HG03066 (cell line): ENCODE data around the gene INTS3.
"Not testable (repeated sequence)": the region's sequence is repeated elsewhere in the genome, so short reads cannot be mapped to it uniquely, and the experiment has no call there.

Experiments
- ATAC-seq: cut with Tn5 transposase; IDR thresholded peaks from one replicate; pipeline ENCODE4 v1.9.1; 2021; ENCODE audit warnings: low read depth; ENCODE audit not compliant: unreplicated experiment

INTS3 gene

DNA sequence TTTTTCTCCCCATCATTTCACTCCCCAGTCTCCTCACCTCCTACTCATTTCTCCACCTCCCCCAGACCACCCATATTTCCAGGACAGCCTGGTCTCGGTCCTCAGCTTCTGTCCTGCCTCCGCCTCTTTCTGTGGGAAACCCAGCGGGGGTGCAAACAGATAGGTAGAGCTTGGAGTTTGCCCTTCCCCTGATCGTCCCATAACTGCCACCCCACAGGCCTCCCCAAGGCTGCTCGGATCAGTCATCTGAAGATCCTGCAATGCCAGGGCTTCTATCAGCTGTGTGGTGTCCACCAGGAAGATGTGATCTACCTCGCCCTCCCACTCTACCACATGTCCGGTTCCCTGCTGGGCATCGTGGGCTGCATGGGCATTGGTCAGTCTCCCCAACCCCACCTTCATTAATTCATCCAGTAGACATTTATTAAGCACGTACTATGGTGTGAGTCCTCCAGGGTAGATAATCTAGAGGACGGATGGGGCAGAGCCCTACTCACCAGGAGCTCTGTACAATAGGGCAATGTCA lies 49.1 kb downstream of the INTS3 start:
- ATAC-seq: no peak

DNA sequence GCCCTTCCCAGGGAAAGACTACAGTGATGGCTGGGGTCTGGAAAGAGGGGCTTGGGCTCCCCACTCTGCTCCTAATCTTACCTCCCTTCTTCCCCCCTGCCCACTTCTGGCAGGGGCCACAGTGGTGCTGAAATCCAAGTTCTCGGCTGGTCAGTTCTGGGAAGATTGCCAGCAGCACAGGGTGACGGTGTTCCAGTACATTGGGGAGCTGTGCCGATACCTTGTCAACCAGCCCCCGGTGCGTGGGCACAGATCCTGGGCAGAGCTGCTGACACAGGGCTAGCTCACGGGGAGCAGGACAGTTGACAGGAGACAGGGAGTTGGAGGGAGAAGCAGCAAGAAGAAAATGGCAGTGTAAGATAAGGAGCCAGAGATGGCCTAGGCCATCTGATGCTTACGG lies 49.8 kb downstream of the INTS3 start:
- no peak for ATAC-seq

DNA sequence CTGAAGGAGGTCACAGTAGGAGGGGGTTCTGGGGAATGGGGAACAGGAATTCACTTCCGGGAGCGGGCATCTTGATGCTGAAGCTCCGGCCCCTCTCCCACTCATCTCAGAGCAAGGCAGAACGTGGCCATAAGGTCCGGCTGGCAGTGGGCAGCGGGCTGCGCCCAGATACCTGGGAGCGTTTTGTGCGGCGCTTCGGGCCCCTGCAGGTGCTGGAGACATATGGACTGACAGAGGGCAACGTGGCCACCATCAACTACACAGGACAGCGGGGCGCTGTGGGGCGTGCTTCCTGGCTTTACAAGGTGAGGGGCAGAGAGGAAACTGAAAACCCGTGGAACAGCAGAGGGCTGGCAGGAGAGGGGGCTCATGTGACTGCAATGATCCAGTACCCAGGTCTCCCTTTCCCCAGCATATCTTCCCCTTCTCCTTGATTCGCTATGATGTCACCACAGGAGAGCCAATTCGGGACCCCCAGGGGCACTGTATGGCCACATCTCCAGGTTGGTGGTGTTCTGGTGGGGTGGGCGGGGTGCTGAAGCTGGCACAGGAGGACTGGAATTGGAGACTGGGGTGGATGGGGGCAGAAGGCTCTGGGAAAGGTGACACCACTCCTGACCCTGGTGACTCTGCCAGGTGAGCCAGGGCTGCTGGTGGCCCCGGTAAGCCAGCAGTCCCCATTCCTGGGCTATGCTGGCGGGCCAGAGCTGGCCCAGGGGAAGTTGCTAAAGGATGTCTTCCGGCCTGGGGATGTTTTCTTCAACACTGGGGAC lies 50.4 kb downstream of the INTS3 start:
- ATAC-seq: no peak

DNA sequence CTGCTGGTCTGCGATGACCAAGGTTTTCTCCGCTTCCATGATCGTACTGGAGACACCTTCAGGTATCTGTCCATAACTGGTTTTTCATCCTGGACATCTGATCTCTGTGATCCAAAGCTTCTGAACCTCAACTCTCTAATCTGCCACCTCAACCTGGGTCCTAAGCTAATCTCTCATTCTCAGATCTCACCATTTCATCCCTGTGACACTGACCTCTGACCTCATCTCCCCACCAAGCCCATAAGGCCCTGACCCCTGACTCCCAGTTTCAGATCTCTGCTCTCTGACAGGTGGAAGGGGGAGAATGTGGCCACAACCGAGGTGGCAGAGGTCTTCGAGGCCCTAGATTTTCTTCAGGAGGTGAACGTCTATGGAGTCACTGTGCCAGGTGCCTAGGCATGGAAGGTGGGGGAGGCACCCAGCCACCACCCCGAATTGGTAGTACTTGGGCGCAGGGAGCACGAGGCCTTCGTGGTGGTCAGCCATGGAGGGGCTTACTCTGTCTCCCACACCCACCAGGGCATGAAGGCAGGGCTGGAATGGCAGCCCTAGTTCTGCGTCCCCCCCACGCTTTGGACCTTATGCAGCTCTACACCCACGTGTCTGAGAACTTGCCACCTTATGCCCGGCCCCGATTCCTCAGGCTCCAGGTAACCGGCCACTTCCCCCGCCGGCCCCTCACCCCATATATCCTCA lies 51.1 kb downstream of the INTS3 start:
- no peak for ATAC-seq

DNA sequence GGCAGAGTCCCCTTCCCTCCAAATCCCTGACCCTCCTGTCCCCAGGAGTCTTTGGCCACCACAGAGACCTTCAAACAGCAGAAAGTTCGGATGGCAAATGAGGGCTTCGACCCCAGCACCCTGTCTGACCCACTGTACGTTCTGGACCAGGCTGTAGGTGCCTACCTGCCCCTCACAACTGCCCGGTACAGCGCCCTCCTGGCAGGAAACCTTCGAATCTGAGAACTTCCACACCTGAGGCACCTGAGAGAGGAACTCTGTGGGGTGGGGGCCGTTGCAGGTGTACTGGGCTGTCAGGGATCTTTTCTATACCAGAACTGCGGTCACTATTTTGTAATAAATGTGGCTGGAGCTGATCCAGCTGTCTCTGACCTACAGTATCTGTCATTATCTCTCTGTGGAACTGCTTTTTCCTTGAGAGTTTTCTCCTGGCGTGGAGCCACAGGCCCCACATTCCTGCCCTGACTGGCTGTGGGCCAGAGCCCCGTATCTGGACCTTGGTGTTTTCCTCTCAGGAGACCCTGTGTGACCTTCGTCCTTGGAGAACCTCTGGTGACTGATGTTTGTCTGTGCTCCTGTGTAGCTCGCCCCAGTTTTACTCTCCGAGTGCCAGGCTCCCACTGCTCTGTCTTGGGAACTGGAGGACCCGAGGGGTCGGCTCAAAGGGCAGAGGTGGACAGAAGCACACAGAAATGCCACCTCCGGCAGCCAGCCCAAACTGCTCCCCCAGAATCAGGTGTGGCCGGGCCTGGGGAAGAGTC lies 52.1 kb downstream of the INTS3 start:
- no peak for ATAC-seq

DNA sequence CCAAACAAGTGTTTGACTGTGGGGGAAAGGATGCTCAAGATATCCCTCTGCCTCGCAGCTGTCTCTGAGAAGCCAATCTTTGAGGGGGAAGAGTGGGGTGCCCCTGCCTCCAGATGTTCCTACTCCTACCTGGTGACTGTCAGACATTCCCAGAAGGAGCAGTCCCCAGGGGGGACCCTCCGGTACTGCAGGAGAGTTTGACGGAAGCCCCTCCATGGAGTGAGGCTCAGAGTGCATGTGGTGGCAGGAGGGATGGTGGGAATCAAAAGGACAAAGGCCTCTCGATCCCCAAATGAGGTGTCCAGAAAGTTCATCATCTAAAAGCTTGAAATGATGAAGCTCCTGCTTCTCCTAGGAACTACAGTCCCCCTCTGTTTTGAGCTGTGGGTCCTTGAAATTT lies 52.7 kb downstream of the INTS3 start:
- no peak for ATAC-seq

DNA sequence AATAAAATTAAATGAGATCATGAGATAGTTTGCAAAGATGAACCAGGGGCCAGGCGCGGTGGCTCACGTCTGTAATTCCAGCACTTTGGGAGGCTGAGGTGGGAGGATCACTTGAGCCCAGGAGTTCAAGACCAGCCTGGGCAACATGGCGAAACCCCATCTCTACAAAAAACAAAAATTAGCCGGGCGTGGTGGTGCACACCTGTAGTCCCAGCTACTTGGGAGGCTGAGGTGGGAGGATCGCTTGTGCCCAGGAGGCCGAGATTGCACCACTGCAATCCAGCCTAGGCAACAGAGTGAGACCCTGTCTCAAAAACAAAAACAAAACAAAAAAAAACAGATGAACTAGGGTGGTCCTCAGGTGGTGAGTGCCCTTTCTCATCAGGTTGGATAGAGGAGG lies 54.8 kb downstream of the INTS3 start:
- not testable (repeated sequence) for ATAC-seq

DNA sequence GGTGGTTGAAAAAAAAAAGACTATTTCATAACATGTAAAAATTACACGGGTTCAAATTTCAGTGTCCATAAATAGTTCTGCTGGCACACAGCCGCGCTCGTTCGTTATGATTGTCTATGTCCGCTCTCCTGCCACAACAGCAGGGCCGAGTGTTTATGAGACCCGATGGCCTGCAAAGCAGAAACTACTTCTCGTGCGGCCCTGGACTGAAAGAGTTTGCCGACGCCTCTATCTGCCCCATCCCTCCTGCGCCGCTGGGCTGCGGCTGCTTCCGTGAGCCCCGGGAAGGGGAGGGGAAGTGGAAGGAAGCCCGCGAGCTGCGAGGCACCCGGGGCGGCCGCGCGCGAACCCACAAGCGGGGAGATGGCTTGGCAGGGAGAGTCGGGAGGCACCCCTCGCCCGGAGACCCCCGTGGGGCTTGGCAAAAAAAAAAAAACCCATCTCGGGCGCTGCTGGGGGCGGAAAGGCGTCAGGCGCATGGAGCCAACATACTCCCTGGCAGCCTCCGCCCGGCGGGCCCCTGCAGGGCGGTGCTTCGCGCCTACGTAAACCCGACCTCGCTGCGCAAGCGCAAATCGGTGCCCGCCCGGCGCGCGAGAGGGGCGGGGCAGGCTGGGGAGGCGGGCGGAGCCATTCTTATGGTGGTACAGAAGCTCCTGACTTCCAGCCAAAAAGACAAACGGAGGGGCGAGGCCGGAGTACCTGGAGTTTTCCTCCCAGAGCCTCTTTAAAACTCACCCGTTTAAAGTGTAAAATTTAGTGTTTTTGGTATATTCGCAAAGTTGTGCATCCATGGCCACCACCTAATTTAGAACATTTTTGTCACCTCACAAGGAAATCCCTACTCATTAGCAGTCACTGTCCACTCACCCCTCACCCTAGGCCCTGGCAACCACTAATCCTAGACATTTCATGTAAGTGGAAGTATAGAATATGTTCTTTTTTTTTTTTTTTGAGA lies 55.7 kb downstream of the INTS3 start:
- ATAC-seq: peak; percentile 83

DNA sequence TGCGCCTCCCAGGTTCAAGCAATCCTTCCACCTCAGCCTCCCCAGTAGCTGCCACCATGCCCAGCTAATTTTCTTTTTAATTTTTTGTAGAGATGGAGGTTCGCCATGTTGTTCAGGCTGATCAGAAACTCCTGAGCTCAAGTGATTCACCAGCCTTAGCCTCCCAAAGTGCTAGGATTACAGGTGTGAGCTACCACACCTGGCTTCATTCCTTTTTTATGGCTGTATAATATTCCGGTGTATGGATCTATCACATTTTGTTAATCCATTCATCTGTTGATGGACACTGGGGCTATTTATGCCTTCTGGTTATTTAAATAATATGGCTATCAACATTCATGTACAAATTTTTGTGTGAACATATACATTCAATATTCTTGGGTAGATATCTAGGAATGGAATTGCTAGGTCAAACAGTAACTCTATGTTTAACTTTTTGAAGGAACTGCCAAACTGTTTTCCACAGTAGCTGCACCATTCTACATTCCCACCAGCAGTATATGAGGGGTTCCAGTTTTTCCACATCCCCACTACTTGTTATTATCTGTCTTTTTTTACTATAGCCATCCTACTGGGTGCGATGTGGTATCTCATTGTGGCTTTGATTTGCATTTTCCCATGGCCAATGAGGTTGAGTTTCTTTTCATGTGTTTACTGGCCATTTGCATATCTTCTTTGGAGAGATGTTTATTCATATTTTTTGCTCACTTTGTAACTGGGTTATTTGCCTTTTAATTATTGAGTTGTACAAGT lies 58.4 kb downstream of the INTS3 start:
- ATAC-seq: no peak

DNA sequence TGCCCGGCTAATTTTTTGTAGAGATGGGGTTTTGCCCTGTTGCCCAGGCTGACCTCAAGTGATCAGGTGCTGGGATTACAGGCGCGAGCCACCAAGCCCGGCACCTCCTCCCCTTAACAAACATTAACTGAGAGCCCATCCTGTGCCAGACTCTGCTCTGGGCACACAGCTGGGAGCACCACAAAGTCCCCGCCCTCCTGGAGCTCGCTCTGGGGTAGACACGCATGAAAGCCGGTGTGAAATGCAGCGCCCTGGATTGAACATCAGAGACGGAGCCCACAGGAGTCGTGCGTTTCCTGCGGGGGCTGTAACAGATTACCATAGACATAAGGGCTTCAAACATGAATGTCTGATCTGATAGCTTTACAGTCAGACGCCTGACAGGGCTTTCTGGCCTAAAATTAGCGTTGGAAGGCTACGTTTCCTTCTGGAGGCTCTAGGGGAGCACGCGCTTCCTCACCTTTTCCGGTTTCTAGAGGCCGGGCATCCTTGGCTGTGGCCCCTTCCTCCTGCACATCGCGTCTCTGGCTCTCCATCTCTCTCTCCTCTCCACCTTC lies 61.7 kb downstream of the INTS3 start:
- no peak for ATAC-seq

DNA sequence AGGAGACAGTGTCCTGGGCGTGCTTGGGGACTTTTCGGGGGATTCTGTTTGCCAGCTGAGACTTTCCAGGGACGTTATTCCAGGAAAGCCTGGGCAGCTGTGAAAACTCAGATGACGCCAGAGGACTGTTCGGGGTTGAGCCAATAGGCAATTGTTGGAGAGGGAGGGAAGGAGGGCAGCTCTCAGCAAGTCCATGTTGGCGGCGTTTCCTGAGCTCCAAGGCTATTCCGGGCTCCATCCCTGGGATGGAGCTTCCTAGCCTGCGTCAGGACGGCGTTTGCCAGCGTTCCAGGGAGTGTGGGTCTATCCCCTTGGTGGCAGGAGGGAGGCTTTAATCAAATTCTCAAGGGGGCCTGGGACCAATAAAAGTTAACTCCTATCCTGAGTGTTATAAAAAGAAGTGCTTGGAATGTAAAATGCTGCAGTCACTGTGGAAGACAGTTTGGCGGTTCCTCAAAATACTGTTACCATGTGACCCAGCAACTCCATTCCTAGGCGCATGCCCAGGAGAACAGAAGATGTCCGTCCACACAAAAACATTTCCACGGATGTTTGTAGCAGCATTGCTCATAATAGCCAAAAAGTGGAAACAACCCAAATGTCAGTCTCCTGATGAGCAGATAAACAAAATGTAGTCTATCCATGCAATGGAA lies 62.6 kb downstream of the INTS3 start:
- ATAC-seq: no peak

DNA sequence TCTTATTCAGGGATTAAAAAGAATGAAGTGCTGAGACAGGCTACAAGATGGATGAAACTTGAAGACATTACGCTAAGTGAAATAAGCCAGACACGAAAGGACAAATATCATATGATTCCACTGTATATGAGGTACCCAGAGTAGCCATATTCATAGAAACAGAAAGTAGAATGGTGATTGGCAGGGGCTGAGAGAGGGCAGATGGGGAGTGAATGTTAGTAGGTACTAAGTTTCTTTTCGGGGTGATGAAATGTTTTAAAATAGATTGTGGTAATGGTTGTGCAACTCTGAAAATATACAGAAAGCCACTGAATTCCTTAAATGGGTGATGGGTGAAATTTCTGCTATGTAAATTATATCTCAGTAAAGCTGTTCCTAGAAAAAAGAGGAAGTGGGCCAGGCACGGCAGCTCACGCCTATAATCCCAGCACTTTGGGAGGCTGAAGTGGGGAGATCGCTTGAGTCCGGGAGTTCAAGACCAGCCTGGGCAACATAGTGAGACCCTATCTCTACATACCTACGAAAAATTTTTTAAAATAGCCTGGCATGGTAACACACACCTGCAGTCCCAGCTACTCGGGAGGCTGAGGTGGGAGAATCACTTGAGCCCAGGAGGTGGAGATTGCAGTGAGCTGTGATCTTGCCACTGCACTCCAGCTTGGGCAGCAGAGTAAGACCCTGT lies 63.3 kb downstream of the INTS3 start:
- ATAC-seq: peak; percentile 89

DNA sequence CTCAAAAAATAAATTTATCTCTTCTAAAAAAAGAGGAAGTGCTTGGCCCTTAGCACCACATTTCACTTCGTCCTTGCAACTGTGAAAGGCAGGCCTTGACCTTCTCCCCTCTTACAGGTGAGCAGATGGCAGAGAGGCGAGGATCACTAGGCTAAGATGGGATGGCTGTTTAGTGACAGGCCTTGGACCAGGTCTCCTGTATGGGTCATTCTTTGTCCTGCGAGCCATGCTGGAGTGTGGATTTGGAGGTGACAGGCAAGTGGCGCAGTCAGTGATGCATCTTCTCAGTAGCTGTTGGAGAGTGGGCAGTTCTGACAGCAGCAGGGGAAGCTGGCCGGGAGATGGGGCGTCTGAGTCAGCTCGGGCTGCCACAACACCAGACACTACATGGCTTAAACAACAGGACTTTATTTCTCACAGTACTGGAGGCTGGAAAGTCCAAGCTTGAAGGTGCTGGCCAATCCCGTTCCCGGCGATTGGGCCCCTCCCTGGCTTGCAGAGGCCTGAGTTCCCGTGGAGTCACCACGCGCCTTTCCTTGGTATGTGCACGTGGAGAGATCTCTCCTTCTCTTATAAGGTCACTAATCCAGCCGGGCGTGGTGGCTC lies 63.9 kb downstream of the INTS3 start:
- peak; percentile 5 for ATAC-seq

DNA sequence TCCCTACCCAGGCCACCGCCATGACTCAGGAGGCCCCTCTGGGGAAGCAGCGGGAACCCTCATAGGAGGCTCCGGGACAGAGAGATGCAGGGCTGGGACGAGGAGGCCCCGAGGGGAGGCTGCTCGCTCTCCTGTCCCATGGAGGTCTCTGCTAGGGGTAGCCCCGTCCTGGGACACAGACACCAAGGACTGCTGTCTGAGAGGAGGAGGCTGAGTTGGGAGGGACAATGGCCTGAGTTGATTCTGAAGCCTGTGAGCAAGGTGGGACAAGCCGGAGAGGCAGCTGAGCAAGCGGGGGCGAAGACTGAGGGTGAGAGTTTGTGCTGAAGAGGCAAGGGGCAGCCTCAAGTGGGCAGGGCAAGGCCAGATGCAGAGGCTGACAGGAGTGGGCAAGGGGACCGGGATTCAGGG lies 64.8 kb downstream of the INTS3 start:
- no peak for ATAC-seq

DNA sequence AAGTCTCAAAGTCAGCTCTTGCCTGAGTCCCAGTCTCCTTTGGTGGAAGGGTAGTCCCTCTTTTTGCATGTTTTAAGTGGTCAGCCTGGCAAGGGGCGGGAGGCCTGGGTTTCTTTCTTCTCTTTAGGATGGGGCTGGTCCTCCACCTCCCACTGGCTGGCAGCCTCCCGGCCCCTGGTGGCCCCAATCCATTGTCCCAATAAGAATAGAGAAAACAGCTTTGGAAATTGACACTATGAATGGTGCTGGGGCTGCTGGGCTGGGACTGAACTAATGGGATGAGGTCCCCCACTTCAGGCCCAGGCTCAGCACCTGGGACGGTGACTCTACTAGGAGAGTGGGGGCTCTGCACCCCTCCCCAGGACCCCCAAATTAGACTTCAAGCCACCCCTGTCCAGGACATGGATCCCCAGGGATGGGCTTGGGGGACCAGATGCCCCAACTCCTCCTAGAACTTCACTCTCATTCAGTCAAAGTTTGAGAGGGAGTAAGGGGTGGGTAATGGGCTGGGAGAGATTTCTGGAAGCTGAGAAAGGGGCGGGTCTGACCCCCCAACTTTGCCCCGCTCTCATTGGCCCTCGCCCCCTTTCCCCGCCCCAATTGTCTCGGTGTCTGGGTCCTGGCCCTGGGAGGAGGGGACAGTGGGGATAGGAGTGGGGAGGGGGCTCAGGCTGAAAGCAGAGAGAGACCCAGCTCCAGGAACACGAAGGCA lies 65.6 kb downstream of the INTS3 start:
- no peak for ATAC-seq

DNA sequence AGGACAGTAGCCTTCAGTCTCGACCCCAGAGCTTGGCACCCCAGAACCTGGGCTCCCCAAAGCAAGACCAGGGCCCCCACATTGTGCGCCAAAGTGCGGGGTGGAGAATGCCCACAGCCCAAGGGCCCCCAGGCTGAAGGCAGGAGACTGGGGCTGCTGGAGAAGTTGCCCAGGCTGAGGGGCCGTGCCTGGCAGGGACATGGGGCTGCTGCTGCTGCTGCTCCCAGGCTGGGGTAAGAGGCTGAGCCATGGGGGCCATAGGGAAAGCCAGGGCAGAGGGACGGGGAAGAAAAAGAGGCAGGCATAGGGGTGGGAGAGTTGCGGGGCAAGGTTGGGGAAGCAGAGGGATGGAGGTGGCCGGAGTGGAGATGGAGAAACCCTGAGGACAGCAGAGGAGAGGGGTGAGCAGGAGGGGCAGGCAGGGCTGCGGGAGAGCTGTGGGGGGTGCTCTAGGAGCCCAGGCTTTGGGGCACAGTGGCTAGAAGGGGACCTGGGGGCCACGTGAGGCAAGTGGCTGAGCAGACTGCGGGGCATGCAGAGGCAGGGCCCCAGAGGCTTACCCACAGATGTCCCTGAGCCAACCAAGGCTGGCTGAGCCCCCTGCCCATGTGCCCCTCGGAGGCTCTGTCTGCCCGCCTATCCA lies 66.2 kb downstream of the INTS3 start:
- ATAC-seq: no peak
